Effector CD8-positive, alpha-beta T cell (primary cell): Measurements from ENCODE around the gene EVC.
"Not testable (repeated sequence)": the region's sequence is repeated elsewhere in the genome, so short reads cannot be mapped to it uniquely, and the experiment has no call there.

Experiments used
- DNase-seq: peaks from one replicate; lab custom pipeline; 2025; lab: John Stamatoyannopoulos, UW

Gene EVC

DNA sequence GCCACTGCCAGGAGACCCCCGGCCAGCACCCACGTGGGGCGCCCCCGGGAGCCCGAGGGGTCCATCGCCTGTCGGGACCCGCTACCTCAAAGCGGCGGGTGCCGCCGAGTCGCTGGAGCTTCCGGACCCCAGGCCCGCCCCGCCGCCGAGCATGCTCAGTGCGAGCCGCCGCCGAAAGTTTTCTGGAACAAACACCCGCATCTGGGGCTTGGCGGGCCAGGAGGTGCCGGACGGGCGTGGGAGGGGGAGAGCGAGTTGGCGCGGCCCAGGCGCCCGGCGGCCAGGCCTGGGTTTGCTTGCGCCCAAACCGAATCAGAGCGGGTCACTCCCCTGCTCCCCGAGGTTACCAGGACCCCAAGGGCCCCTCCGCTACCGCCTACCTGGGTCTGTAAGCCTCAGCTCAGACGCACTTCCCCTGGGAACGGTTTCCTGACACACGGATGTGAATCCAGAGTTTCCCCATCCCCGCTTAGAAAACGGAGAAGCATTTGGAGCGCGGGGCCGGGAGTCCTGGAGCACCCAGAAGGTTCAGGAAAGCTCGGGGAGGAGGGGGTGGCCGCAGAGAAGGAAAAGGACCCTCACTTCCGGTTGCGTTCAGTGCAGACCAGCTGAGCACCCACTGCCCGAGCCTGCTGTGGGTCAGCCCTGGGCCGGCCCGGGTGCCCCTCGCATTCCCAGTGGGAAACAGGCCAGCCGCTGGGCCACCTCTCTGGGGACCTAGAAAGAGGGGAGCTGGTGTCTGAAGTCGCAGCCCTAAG is 2.4 kb upstream of the EVC start, which contains the start of gene EVC2:
TSS of gene EVC2 (minus strand) at position 111 of the 758 bp plus-strand sequence. CDS start at position 65, 46 bp downstream.
- no peak for DNase-seq

DNA sequence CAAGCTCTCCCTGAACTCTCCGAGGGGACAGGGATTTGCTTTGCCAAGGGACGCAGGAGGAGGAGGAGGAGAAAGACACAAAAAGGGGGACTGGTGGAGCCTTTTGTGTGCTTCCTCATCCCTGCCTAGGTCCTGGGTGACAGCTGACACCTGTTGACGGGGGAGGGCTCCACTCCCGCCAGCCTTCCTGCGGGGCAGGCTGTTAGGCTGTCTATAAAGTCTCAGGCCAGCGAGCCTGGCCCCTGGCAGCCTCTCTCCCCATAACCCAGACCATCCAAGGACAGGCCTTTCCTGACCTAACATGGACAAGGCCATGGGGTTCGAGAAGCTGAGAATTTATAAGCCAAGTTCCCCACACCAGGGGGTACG is 1.8 kb upstream of the EVC start:
- no peak for DNase-seq

DNA sequence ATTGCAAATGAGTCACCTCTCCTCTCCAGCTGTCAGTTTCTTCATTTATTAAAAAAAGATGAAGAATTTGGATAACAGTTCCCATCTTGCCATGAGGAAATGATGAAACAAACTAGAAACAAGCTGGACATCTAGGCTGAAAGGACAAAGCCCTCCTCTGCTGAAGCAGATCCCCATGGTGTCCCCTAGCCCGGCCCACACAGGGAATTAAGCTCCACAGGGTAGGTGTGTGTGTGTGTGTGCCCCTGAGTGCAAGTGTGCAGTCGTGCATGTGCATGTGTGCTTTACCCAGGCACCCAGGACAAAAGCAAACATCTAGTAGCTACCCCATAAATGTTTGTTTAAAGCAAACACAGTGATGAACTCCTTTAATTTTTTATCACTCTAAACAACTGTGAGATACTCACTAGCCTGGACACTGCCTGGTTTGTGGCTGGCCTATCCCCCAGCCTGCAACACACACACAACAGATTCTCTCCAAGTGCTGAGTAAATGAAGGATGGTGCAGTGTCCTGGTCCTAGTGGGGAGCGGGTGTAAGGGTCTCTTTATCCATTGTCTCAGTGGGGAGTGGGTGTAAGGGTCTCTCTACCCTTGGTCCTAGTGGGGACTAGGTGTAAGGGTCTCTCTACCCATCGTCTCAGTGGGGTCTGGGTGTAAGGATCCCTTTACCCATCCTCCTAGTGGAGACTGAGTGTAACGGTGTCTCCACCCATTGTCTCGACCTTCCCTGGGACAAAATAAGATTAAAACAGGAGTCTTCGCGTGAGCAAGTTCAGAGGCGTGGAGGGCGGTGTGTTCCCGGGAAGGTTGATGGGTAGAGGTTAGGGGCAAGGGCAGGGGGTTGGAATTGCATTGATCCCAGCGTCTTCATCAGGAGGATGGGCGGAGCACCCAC is 688 bp upstream of the EVC start:
- no peak for DNase-seq

- DNase-seq: no peak
Observed at GRCh38 chr4:5711479-5712184, 631 bp downstream of the EVC start.

DNA sequence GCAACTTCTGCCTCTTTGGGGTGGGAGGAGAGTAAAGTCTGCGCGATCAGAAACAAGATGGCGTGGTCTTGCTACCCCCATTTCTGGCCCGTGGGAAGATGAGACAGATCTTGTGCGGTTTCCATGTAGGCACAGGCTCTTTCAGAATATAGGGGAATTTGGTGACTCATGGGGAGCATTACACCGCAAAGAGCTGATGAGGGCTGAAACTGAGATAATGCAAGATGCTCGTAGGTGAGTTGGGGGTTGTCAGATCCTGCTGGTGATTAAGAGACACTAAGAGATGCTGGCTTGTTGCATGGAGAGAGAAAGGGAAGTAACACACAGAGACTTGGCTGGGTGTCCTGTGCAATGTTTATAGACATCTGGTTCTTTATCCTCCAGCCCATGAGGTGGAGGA is 1.5 kb downstream of the EVC start:
- DNase-seq: no peak

GRCh38 chr4:5712931-5713330 is 1.9 kb downstream of the EVC start:
- DNase-seq: no peak

DNA sequence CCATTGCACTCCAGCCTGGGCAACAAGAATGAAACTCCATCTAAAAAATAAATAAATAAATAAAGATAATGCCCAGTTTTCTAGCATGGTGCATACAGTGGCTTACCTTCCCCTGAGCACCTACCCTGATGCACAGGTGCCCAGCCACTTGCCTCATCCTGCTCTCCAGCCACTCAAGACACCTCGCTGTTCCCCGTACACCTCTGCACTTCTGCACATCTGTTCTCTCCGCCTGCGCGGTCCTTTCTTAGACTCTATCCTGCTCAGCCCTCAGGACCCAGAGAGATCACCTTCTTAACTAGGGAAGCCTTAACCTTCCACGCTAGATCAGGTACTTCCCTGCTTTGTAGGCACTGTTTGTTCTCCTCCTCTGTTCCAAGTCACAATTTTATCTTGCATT is 2.9 kb downstream of the EVC start:
- no peak for DNase-seq

DNA sequence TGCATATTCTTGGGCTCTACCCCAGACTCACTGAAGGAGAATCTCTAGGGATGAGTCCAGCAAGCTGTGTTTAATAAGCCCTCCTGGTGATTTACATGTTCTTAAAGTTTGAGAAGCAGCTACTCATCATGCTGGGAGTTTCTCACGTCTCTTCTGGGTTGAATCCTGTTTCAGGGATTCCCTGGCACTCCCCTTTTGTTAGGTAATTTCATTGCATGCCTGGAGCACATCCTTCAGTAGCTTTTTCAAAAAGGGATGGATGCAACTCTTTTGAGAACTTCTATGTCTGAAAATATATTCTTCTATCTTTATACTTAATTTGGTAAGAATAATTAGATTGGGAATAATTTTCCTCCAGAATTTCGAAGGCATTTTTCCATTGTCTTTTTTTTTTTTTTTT is 4.4 kb downstream of the EVC start:
- DNase-seq: no peak

DNA sequence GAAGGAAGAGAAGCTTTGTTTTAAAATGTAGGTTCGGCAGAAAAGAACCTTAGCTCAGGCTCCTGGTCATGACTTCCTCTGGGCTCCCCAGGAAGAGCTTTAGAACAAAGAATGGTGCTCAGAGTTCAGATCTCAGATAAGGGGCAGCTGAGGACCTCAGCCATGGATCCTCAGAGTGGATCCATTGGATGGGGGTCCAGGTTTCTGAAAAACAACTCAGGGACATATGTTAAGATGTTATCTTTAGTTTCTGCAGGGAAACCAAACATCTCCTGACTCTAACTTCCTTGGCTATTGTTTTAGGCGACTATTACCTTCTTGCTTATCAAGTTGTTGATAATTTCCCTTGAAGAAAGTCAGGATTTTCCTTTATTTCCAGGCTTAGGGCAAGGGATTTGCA is 5.4 kb downstream of the EVC start:
- no peak for DNase-seq

DNA sequence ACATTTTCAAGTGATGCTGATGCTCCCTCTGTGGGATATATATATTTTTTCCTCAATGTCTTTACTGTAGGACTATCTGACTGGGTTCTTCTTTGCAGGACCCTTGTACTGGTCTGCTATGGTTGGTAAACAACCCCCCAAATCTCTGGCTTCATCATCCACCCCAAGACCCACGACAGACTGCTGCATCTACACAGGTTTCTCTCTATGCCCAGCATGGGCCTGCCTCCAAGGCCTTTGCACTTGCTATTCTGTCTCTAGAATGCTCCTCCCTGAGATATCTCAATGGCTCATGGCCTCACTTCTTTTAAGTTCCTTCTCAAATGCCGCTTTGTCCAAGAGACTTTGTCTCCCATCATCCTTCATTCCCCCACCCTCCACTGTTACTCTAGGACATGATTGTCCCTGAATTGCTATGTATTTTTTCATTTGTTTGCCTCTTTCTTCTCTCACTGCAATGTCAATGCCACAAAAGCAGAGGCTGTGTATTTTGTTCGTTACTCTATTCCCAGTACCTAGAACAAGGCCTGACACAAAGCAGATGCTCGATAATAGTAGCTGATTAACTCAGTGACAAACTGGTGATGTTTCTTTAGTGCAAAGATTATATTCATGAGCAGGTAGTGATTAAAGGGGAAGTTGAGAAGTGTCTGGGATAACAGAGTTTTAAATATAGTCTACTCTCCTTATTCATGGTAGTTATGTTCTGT is 6.6 kb downstream of the EVC start:
- no peak for DNase-seq

- no peak for DNase-seq
Observed at GRCh38 chr4:5718411-5718810, 7.4 kb downstream of the EVC start.

GRCh38 chr4:5719350-5720055 is 8.5 kb downstream of the EVC start:
- DNase-seq: no peak

- DNase-seq: no peak
Observed at GRCh38 chr4:5720157-5720850, 9.3 kb downstream of the EVC start.

GRCh38 chr4:5720980-5721379 is 10.0 kb downstream of the EVC start:
- DNase-seq: no peak

DNA sequence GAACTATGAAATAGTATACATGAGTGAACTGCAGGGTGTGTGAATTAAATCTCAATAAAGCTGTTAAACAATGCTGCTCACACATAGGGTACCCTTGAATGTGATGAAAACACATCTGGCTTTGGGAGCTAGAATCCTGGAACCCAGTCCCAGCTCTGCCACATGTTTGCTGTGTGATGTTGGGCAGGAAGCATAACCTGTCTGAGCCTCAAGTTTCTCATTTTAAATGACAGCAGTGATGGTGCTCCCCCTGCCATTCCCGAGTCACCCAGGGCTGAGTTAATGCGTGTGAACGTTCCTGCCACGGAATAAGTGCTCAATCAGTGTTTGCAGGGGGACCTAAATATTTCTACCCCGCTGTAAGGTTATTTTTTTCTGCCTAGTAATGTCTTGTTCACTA is 10.9 kb downstream of the EVC start:
- DNase-seq: no peak

- DNase-seq: no peak
Observed at GRCh38 chr4:5722328-5722727, 11.3 kb downstream of the EVC start.

- no peak for DNase-seq
Observed at GRCh38 chr4:5724377-5724776, 13.4 kb downstream of the EVC start.

GRCh38 chr4:5728412-5728811 is 17.4 kb downstream of the EVC start:
- DNase-seq: not testable (repeated sequence)

- DNase-seq: no peak
Observed at GRCh38 chr4:5730436-5730835, 19.4 kb downstream of the EVC start.
